GM23248 (cell line): ENCODE data around the gene CELSR3. TPM values are rescaled to one million over a fixed set of nuclear protein-coding genes. Genes with fewer than 3 reads are reported as not detected.

ENCODE experiments used
- DNase-seq: peaks from one replicate; pipeline ENCODE4 v3.0.0-alpha.2; 2015
- H2AFZ ChIP-seq: fragments of 200-600 bp; sonication (generic); 2 replicates; pipeline ENCODE4 v1.6.1; 2016; ENCODE audit warnings: antibody characterized with exemption
- H3F3A ChIP-seq: fragments of 200-600 bp; sonication (generic); 2 replicates; pipeline ENCODE4 v1.6.1; 2016; ENCODE audit warnings: mild to moderate bottlenecking, antibody characterized with exemption, mixed run types; ENCODE audit not compliant: insufficient read depth
- H3K27ac ChIP-seq: fragments of 200-600 bp; sonication (generic); 2 replicates; pipeline ENCODE4 v1.5.1; 2016; ENCODE audit warnings: mild to moderate bottlenecking
- H3K27me3 ChIP-seq: fragments of 200-600 bp; sonication (generic); replicated peaks from 2 replicates; pipeline ENCODE4 v1.6.1; 2016; ENCODE audit warnings: mild to moderate bottlenecking; ENCODE audit not compliant: insufficient read depth
- H3K36me3 ChIP-seq: fragments of 200-600 bp; sonication (generic); 2 replicates; pipeline ENCODE4 v1.6.1; 2016; ENCODE audit warnings: low read depth, mild to moderate bottlenecking
- H3K4me1 ChIP-seq: fragments of 200-600 bp; sonication (generic); 2 replicates; pipeline ENCODE4 v1.6.1; 2016; ENCODE audit warnings: mild to moderate bottlenecking; ENCODE audit not compliant: insufficient read depth
- H3K4me2 ChIP-seq: fragments of 200-600 bp; sonication (generic); one replicate; pipeline ENCODE4 v1.6.1; 2016; ENCODE audit warnings: mild to moderate bottlenecking; ENCODE audit not compliant: unreplicated experiment
- H3K4me3 ChIP-seq: fragments of 200-600 bp; sonication (generic); 2 replicates; pipeline ENCODE4 v1.5.1; 2016; ENCODE audit warnings: mild to moderate bottlenecking
- H3K79me2 ChIP-seq: fragments of 200-600 bp; sonication (generic); 2 replicates; pipeline ENCODE4 v1.6.1; 2016; ENCODE audit warnings: mild to moderate bottlenecking; ENCODE audit not compliant: insufficient read depth
- H3K9ac ChIP-seq: fragments of 200-600 bp; sonication (generic); 2 replicates; pipeline ENCODE4 v1.6.1; 2016; ENCODE audit warnings: mild to moderate bottlenecking
- H3K9me2 ChIP-seq: fragments of 200-600 bp; sonication (generic); 2 replicates; pipeline ENCODE4 v1.6.1; 2016; ENCODE audit warnings: mixed run types, mild to moderate bottlenecking, moderate library complexity; ENCODE audit not compliant: insufficient read depth
- H3K9me3 ChIP-seq: fragments of 200-600 bp; sonication (generic); one replicate; pipeline ENCODE4 v1.6.1; 2017; ENCODE audit warnings: low read depth
- H4K20me1 ChIP-seq: fragments of 200-600 bp; sonication (generic); 2 replicates; pipeline ENCODE4 v1.6.0; 2016; ENCODE audit not compliant: insufficient read depth
- EZH2 ChIP-seq: fragments of 200-600 bp; sonication (generic); IDR thresholded peaks from 2 replicates; pipeline ENCODE4 v1.6.1; 2018; ENCODE audit warnings: antibody characterized with exemption, mild to moderate bottlenecking; ENCODE audit not compliant: insufficient read depth, poor library complexity, severe bottlenecking
- EZH2phosphoT487 ChIP-seq: fragments of 200-600 bp; sonication (generic); IDR thresholded peaks from 2 replicates; pipeline ENCODE4 v1.6.1; 2018; ENCODE audit warnings: antibody characterized with exemption, moderate library complexity, mild to moderate bottlenecking, low read depth; ENCODE audit not compliant: insufficient read depth
- WGBS, 2 experiments: methylation state at CpG; one replicate each; pipeline ENCODE4 v1.1.6; 2015 to 2017; ENCODE audit warnings: low lambda C conversion rate in 2 of 2, low coverage in 1 of 2; ENCODE audit errors: missing lambda C conversion rate in 2 of 2; 5-methylcytosine and 5-hydroxymethylcytosine counted together
- in situ Hi-C: fragments of 300-500 bp; cut with MboI; formaldehyde crosslinking; loops from 2 replicates; pipeline ENCODE4 v1.15.0; 2020
- polyA plus RNA-seq: library from polyadenylated mRNA; unstranded; fragments of >200 nt; fragmentation: Nextera tagmentation; extraction: Ambion mirVana; gene quantifications from 2 replicates; pipeline ENCODE4 v1.2.1, GENCODE V29; 2016
- total RNA-seq: library from RNA; depleted of rRNA; stranded (reverse); fragments of >200 nt; shearing (Covaris generic); gene quantifications from 2 replicates; pipeline ENCODE4 v1.2.3, GENCODE V29; 2014

The CELSR3 gene
- total and polyA plus RNA-seq, 2 experiments from 2014 or later: 0.40 to 1.4 TPM

GRCh38 chr3:48694610-48695392 is 32.1 kb upstream of the CELSR3 start:
- in situ Hi-C loops: no loop called here
- WGBS, 2 experiments: 1 to 2% methylated on average over 23 of the region's 23 CpGs
- peaks cover 33% of the 10 kb centered on the region for H3K36me3 ChIP-seq
- H3K4me2 ChIP-seq: peak overlapping the region; percentile 92
- TF ChIP-seq EZH2: no peak
- no peak for TF ChIP-seq EZH2phosphoT487
- H3K27me3 ChIP-seq: no peaks in the 10 kb centered on the region
- H3F3A ChIP-seq: peaks cover 31% of the 10 kb centered on the region
- peak; percentile 97 for DNase-seq
- peak overlapping the region; percentile 97 for H3K27ac ChIP-seq
- H4K20me1 ChIP-seq: peaks cover 6% of the 10 kb centered on the region; the same call in 1 of the 2 replicates
- peak overlapping the region; percentile 56 for H2AFZ ChIP-seq
- no peaks in the 10 kb centered on the region for H3K9me2 ChIP-seq
- H3K4me3 ChIP-seq: peak overlapping the region; percentile 77
- peaks cover 87% of the 10 kb centered on the region for H3K79me2 ChIP-seq
- H3K9me3 ChIP-seq: no peaks in the 10 kb centered on the region
- H3K4me1 ChIP-seq: peaks cover 29% of the 10 kb centered on the region
- H3K9ac ChIP-seq: peak overlapping the region; percentile 89

GRCh38 chr3:48693826-48694225 is 31.1 kb upstream of the CELSR3 start:
- in situ Hi-C loops: no loop called here
- peak overlapping the region; percentile 89 for H3K9ac ChIP-seq
- peaks cover 6% of the 10 kb centered on the region; the same call in 1 of the 2 replicates for H4K20me1 ChIP-seq
- WGBS, 2 experiments: 66 to 81% methylated on average over 8 of the region's 8 CpGs
- peak overlapping the region; percentile 97 for H3K27ac ChIP-seq
- no peak overlapping the region for H2AFZ ChIP-seq
- peaks cover 42% of the 10 kb centered on the region for H3K36me3 ChIP-seq
- H3K9me2 ChIP-seq: no peaks in the 10 kb centered on the region
- peaks cover 86% of the 10 kb centered on the region for H3K79me2 ChIP-seq
- DNase-seq: no peak
- H3K9me3 ChIP-seq: no peaks in the 10 kb centered on the region
- H3K4me2 ChIP-seq: peak overlapping the region; percentile 92
- TF ChIP-seq EZH2 (no peak), EZH2phosphoT487 (no peak)
- H3K4me1 ChIP-seq: peaks cover 29% of the 10 kb centered on the region
- peak overlapping the region; percentile 77 for H3K4me3 ChIP-seq
- peaks cover 31% of the 10 kb centered on the region for H3F3A ChIP-seq
- H3K27me3 ChIP-seq: no peaks in the 10 kb centered on the region

- Histone ChIP-seq H3K9me3 (no peaks in the 10 kb centered on the region), H3K4me2 (no peak overlapping the region), H2AFZ (no peak overlapping the region), H3K27me3 (no peaks in the 10 kb centered on the region), H3K4me1 (peaks cover 29% of the 10 kb centered on the region), H3K36me3 (peaks cover 47% of the 10 kb centered on the region), H3F3A (peaks cover 34% of the 10 kb centered on the region), H3K79me2 (peaks cover 74% of the 10 kb centered on the region), H3K4me3 (no peak overlapping the region), H4K20me1 (peaks cover 6% of the 10 kb centered on the region; the same call in 1 of the 2 replicates), H3K9me2 (no peaks in the 10 kb centered on the region), H3K27ac (no peak overlapping the region), H3K9ac (no peak overlapping the region)
- TF ChIP-seq EZH2: no peak
- TF ChIP-seq EZH2phosphoT487: no peak
- DNase-seq: no peak
- in situ Hi-C loops: no loop called here
Observed at GRCh38 chr3:48692551-48692950, 29.9 kb upstream of the CELSR3 start.

- no peak for DNase-seq
- TF ChIP-seq EZH2: no peak
- no peak for TF ChIP-seq EZH2phosphoT487
- no peak overlapping the region for H2AFZ ChIP-seq
- H3K9me3 ChIP-seq: no peaks in the 10 kb centered on the region
- H3K9ac ChIP-seq: no peak overlapping the region
- H3K79me2 ChIP-seq: peaks cover 58% of the 10 kb centered on the region
- H3K4me2 ChIP-seq: no peak overlapping the region
- H3K27ac ChIP-seq: no peak overlapping the region
- no peaks in the 10 kb centered on the region for H4K20me1 ChIP-seq
- H3K36me3 ChIP-seq: peaks cover 50% of the 10 kb centered on the region
- H3K9me2 ChIP-seq: no peaks in the 10 kb centered on the region
- H3K27me3 ChIP-seq: no peaks in the 10 kb centered on the region
- 83 to 87% methylated on average over 2 of the region's 2 CpGs for WGBS, 2 experiments
- in situ Hi-C loops: no loop called here
- peaks cover 25% of the 10 kb centered on the region for H3K4me1 ChIP-seq
- H3K4me3 ChIP-seq: no peak overlapping the region
- H3F3A ChIP-seq: peaks cover 36% of the 10 kb centered on the region
Observed at GRCh38 chr3:48690846-48691458, 28.3 kb upstream of the CELSR3 start.
